Spleen (tissue), 11 donors: ENCODE results near the gene PTTG1IP. TPM values are rescaled to one million over a fixed set of nuclear protein-coding genes. Genes with fewer than 3 reads are reported as not detected.

ENCODE experiments used
- DNase-seq: peaks from one replicate; pipeline ENCODE4 v3.0.0-alpha.2; 2020
- H3K27ac ChIP-seq, 8 donors: fragments of 200-600 bp; sonication (generic) in 7 of 8; 1 replicate in 4 of 8; 2 replicates in 4 of 8; pipeline versions ENCODE4 v1.5.0 to v1.8.0; 2016 to 2021; ENCODE audit warnings: inconsistent platforms in 4 of 8, mild to moderate bottlenecking in 4 of 8, moderate library complexity in 1 of 8
- H3K27me3 ChIP-seq, 7 donors: fragments of 200-600 bp; sonication (generic) in 6 of 7; replicated peaks in 1 of 7; 1 replicate in 4 of 7; 2 replicates in 3 of 7; pipeline versions ENCODE4 v1.5.0 to v1.8.0; 2016 to 2021; ENCODE audit warnings: inconsistent platforms in 3 of 7, mild to moderate bottlenecking in 1 of 7
- H3K36me3 ChIP-seq, 6 donors: fragments of 200-600 bp; sonication (generic) in 5 of 6; 1 replicate in 4 of 6; 2 replicates in 2 of 6; pipeline versions ENCODE4 v1.5.0 to v1.8.0; 2016 to 2021; ENCODE audit warnings: inconsistent platforms in 2 of 6
- H3K4me1 ChIP-seq, 6 donors: fragments of 200-600 bp; sonication (generic) in 5 of 6; 1 replicate in 3 of 6; 2 replicates in 3 of 6; pipeline versions ENCODE4 v1.5.0 to v1.8.0; 2016 to 2021; ENCODE audit warnings: inconsistent platforms in 3 of 6
- H3K4me3 ChIP-seq, 8 donors: fragments of 200-600 bp; sonication (generic) in 7 of 8; 1 replicate in 4 of 8; 2 replicates in 4 of 8; pipeline versions ENCODE4 v1.5.0 to v1.8.0; 2016 to 2021; ENCODE audit warnings: inconsistent platforms in 4 of 8, mild to moderate bottlenecking in 4 of 8, moderate library complexity in 2 of 8
- H3K9me3 ChIP-seq, 8 donors: fragments of 200-600 bp; sonication (generic) in 7 of 8; 1 replicate in 4 of 8; 2 replicates in 4 of 8; pipeline versions ENCODE4 v1.5.0 to v1.8.0; 2016 to 2021; ENCODE audit warnings: inconsistent platforms in 4 of 8
- CTCF ChIP-seq, 11 experiments: fragments of 200-600 bp in 7 of 11; fragments of 450-650 bp in 4 of 11; sonication (generic) in 4 of 11; IDR thresholded peaks in 8 of 11; conservative IDR thresholded peaks in 3 of 11; 1 replicate in 7 of 11; 2 replicates in 4 of 11; pipeline versions ENCODE4 v1.4.0 to v1.8.0; 2016 to 2021; ENCODE audit warnings: antibody characterized with exemption in 11 of 11, inconsistent platforms in 4 of 11, mild to moderate bottlenecking in 1 of 11
- POLR2A ChIP-seq, 3 donors: fragments of 450-650 bp; IDR thresholded peaks; one replicate each; pipeline ENCODE4 v1.5.1; 2017; ENCODE audit warnings: antibody characterized with exemption in 3 of 3, mild to moderate bottlenecking in 1 of 3
- POLR2AphosphoS5 ChIP-seq, 3 donors: sonication (generic); formaldehyde crosslinking; IDR thresholded peaks; one replicate each; pipeline ENCODE4 v1.5.1; 2017; ENCODE audit warnings: antibody characterized with exemption in 3 of 3
- WGBS, 5 donors: extraction: QIAGEN DNeasy Blood & Tissue Kit in 3 of 5; methylation state at CpG; one replicate each; pipeline versions ENCODE4 v1.1.5 to v1.1.7; 2013 to 2018; 5-methylcytosine and 5-hydroxymethylcytosine counted together
- intact Hi-C: fragments of 100-400 bp; cut with DNase I; formaldehyde crosslinking; loops from one replicate; pipeline ENCODE4 v1.15.0; 2023; ENCODE audit warnings: low total_unique reads
- polyA plus RNA-seq, 3 donors: library from polyadenylated mRNA; stranded (reverse); fragments of 200-250 nt; gene quantifications; one replicate each; pipeline ENCODE4 v1.2.1, GENCODE V29; 2013
- total RNA-seq, 7 donors: library from RNA; depleted of rRNA in 3 of 7; stranded (reverse); fragments of >200 nt in 3 of 7; fragmentation: NEBNext Ultra II Directional in 4 of 7; extraction: Animal tissue kit (Norgen Biotek cat#: 25700) in 4 of 7; gene quantifications; one replicate each; pipeline versions ENCODE4 v1.1.0 to v1.2.1, GENCODE V29; 2016 to 2021
- donor health status: healthy with polysubstance abuse.
- donor health status: DM: no; HTN: no; CAD: no; lungs with moderate emphysema.
- donor health status: DM: no; HTN: no; CAD: no.
- donor health status: Bipolar disorder and iron deficiency.
- donor health status: healthy.
- donor health status: DM: no; HTN: no; CAD: no.
- donor health status: DM: yes; HTN: yes; CAD: no.

Gene PTTG1IP
- total and polyA plus RNA-seq, 10 donors: 57.6 to 189 (median 135) TPM

GRCh38 chr21:44907966-44908895, 34.7 kb upstream of the PTTG1IP start:
- Histone ChIP-seq H3K27me3 (no peaks in the 10 kb centered on the region), H3K27ac (peak overlapping the region in 7 of 8 donors; percentile 37 to 97 (median 67)), H3K9me3 (no peaks in the 10 kb centered on the region), H3K36me3 (peaks cover 0 to 75% (median 34%) of the 10 kb centered on the region in 6 donors), H3K4me1 (peaks cover 30 to 99% (median 77%) of the 10 kb centered on the region in 6 donors), H3K4me3 (peak overlapping the region in 2 of 8 donors; percentile 1 to 41)
- peak; percentile 60 to 82 (median 61) for TF ChIP-seq POLR2AphosphoS5 (IDR thresholded peaks at IDR 0.05)
- no peak for TF ChIP-seq POLR2A (IDR thresholded peaks at IDR 0.05)
- TF ChIP-seq CTCF (IDR thresholded peaks at IDR 0.05 in 8 of 11, conservative IDR thresholded peaks at IDR 0.05 in 3 of 11): peak in 1 of 11 experiments; percentile 8
- WGBS, 5 donors: 48 to 58% (median 53%) methylated on average over 25 of the region's 25 CpGs
- intact Hi-C loops: no loop called here
- peak; percentile 91 for DNase-seq

- Histone ChIP-seq H3K4me1 (peaks cover 25 to 100% (median 77%) of the 10 kb centered on the region in 6 donors), H3K36me3 (peaks cover 0 to 83% (median 42%) of the 10 kb centered on the region in 6 donors), H3K27me3 (no peaks in the 10 kb centered on the region), H3K4me3 (peak overlapping the region in 2 of 8 donors; percentile 1 to 41), H3K27ac (peak overlapping the region in 7 of 8 donors; percentile 37 to 97 (median 67)), H3K9me3 (no peaks in the 10 kb centered on the region)
- WGBS, 5 donors: 56 to 71% (median 64%) methylated on average over 10 to 16 of the region's 16 CpGs
- intact Hi-C loops: no loop called here
- TF ChIP-seq POLR2AphosphoS5 (IDR thresholded peaks at IDR 0.05) (no peak), CTCF (IDR thresholded peaks at IDR 0.05 in 8 of 11, conservative IDR thresholded peaks at IDR 0.05 in 3 of 11) (no peak)
- DNase-seq: peak; percentile 88
Measured at GRCh38 chr21:44907225-44907965, 33.9 kb upstream of the PTTG1IP start.

- 64 to 76% (median 75%) methylated on average over 6 to 7 of the region's 7 CpGs for WGBS, 5 donors
- intact Hi-C loops: no loop called here
- TF ChIP-seq POLR2AphosphoS5 (IDR thresholded peaks at IDR 0.05) (peak in 2 of 3 donors; percentile 7 to 68), CTCF (IDR thresholded peaks at IDR 0.05 in 8 of 11, conservative IDR thresholded peaks at IDR 0.05 in 3 of 11) (no peak)
Measured at GRCh38 chr21:44905728-44906090, 32.2 kb upstream of the PTTG1IP start.

More at GRCh38 chr21:44905728-44906090, 32.2 kb upstream of the PTTG1IP start:
- Histone ChIP-seq H3K4me1 (peaks cover 8 to 98% (median 63%) of the 10 kb centered on the region in 6 donors), H3K4me3 (no peak overlapping the region), H3K36me3 (peaks cover 0 to 98% (median 59%) of the 10 kb centered on the region in 6 donors), H3K27ac (peak overlapping the region in 3 of 8 donors; percentile 93 to 97 (median 96)), H3K9me3 (no peaks in the 10 kb centered on the region), H3K27me3 (no peaks in the 10 kb centered on the region)
- DNase-seq: peak; percentile 87
